ENCODE results near the gene LRRFIP1. TPM values are rescaled to one million over a fixed set of nuclear protein-coding genes. Genes with fewer than 3 reads are reported as not detected.

Gene LRRFIP1
- polyA plus RNA-seq, 1 of the 3 experiments (the other 2 are of a cell fraction): 47.3 TPM

GRCh38 chr2:237714690-237715458, 87.5 kb downstream of the LRRFIP1 start:
- Histone ChIP-seq H3K27me3 (ENCODE audit: insufficient read depth) (no peaks in the 10 kb centered on the region), H3F3A (replicated peaks; ENCODE audit: insufficient read depth) (peaks cover 11% of the 10 kb centered on the region), H3K9me3 (no peaks in the 10 kb centered on the region), H3K36me3 (replicated peaks in 1 of 2; ENCODE audit: control insufficient read depth in 1 of 2, insufficient read depth in 2 of 2, low read length in 1 of 2) (peaks cover 11 to 27% of the 10 kb centered on the region in 2 experiments), H3K9me2 (no peaks in the 10 kb centered on the region), H2AFZ (ENCODE audit: low read depth) (no peak overlapping the region), H3K4me1 (ENCODE audit: control insufficient read depth in 1 of 2, insufficient read depth in 2 of 2, low read depth in 1 of 2, low read length in 1 of 2) (peaks cover 27 to 44% of the 10 kb centered on the region in 2 experiments), H3K27ac (ENCODE audit: low read depth in 2 of 2, low read length in 1 of 2) (peak overlapping the region in 1 of 2 experiments; percentile 23; a peak in 1 of 4 replicates), H3K9ac (no peak overlapping the region), H3K79me2 (ENCODE audit: insufficient read depth) (peaks cover 100% of the 10 kb centered on the region), H3K4me3 (ENCODE audit: low read depth in 2 of 2, low read length in 1 of 2) (no peak overlapping the region), H4K20me1 (ENCODE audit: insufficient read depth) (peaks cover 74% of the 10 kb centered on the region), H3K4me2 (no peak overlapping the region; the same call in 1 of the 2 replicates)
- TF ChIP-seq JUND (IDR thresholded peaks at IDR 0.05) (no peak), TEAD4 (IDR thresholded peaks at IDR 0.05; ENCODE audit: borderline replicate concordance, insufficient read depth) (no peak), PBX3 (IDR thresholded peaks at IDR 0.05) (0 out of 2 replicates have a peak, but pooled peaks have one; percentile 4), TCF12 (IDR thresholded peaks at IDR 0.05) (no peak)
- POLR2A ChIA-PET: no interaction called here
- no peak for DNase-seq
- CTCF ChIA-PET: interaction anchor here (0.5 to 1.2 kb wide), 3 partner anchors 30 to 143 kb away, joined by 3 to 4 read pairs (median 4); no protein-coding TSS in a partner anchor
- WGBS (ENCODE audit: low lambda C conversion rate): 87% methylated on average over 14 of the region's 14 CpGs

- H3K36me3 ChIP-seq (replicated peaks in 1 of 2; ENCODE audit: control insufficient read depth in 1 of 2, insufficient read depth in 2 of 2, low read length in 1 of 2): peaks cover 11 to 25% of the 10 kb centered on the region in 2 experiments
- H2AFZ ChIP-seq (ENCODE audit: low read depth): no peak overlapping the region
- CTCF ChIA-PET: interaction anchor here (0.9 to 1.9 kb wide), 4 partner anchors 13 to 42 kb away, joined by 3 to 8 read pairs (median 4); no protein-coding TSS in a partner anchor
- DNase-seq: no peak
- H3K27ac ChIP-seq (ENCODE audit: low read depth in 2 of 2, low read length in 1 of 2): peak overlapping the region in 1 of 2 experiments; percentile 23; a peak in 2 of 4 replicates
- WGBS (ENCODE audit: low lambda C conversion rate): 98% methylated on average over 13 of the region's 13 CpGs
- peaks cover 11% of the 10 kb centered on the region for H3F3A ChIP-seq (replicated peaks; ENCODE audit: insufficient read depth)
- H3K79me2 ChIP-seq (ENCODE audit: insufficient read depth): peaks cover 100% of the 10 kb centered on the region
- no peaks in the 10 kb centered on the region for H3K27me3 ChIP-seq (ENCODE audit: insufficient read depth)
- POLR2A ChIA-PET: no interaction called here
- H3K4me2 ChIP-seq: no peak overlapping the region
- H3K4me1 ChIP-seq (ENCODE audit: control insufficient read depth in 1 of 2, insufficient read depth in 2 of 2, low read depth in 1 of 2, low read length in 1 of 2): peaks cover 27 to 44% of the 10 kb centered on the region in 2 experiments
- no peak overlapping the region for H3K4me3 ChIP-seq (ENCODE audit: low read depth in 2 of 2, low read length in 1 of 2)
- H3K9me2 ChIP-seq: no peaks in the 10 kb centered on the region
- H3K9me3 ChIP-seq: no peaks in the 10 kb centered on the region
- H3K9ac ChIP-seq: no peak overlapping the region
- H4K20me1 ChIP-seq (ENCODE audit: insufficient read depth): peaks cover 76% of the 10 kb centered on the region
- TF ChIP-seq FOXJ3 (CRISPR knock-in tag; IDR thresholded peaks at IDR 0.05) (no peak), CTCF (IDR thresholded peaks at IDR 0.05) (no peak), TAF1 (IDR thresholded peaks at IDR 0.05; ENCODE audit: borderline replicate concordance, low read depth, low read length) (no peak), RCOR1 (IDR thresholded peaks at IDR 0.05; ENCODE audit: low read length) (no peak), MAX (IDR thresholded peaks at IDR 0.05; ENCODE audit: low read depth) (no peak), SMC3 (IDR thresholded peaks at IDR 0.05; ENCODE audit: low read depth, low read length) (no peak), FOXM1 (IDR thresholded peaks at IDR 0.05; ENCODE audit: low read depth) (no peak), EP300 (IDR thresholded peaks at IDR 0.05; ENCODE audit: borderline replicate concordance in 1 of 2, low read depth in 1 of 2, low read length in 1 of 2) (no peak), RXRA (IDR thresholded peaks at IDR 0.05; ENCODE audit: borderline replicate concordance, low read depth) (no peak), RFX5 (IDR thresholded peaks at IDR 0.05; ENCODE audit: low read length) (no peak), TCF12 (IDR thresholded peaks at IDR 0.05) (no peak), FOSL2 (IDR thresholded peaks at IDR 0.05; ENCODE audit: borderline replicate concordance, low read depth) (no peak), IRF3 (IDR thresholded peaks at IDR 0.05; ENCODE audit: low read depth, low read length) (no peak), USF1 (IDR thresholded peaks at IDR 0.05; ENCODE audit: borderline replicate concordance, low read depth) (no peak), ELF1 (IDR thresholded peaks at IDR 0.05) (no peak), ZBTB33 (IDR thresholded peaks at IDR 0.05; ENCODE audit: borderline replicate concordance, low read depth) (no peak)
These were observed 88.1 kb downstream of the LRRFIP1 start for GRCh38 chr2:237715459-237715947.

Measured in SK-N-SH (cell line).